ENCODE data around the gene FNBP1L.
"Not testable (repeated sequence)": the region's sequence is repeated elsewhere in the genome, so short reads cannot be mapped to it uniquely, and the experiment has no call there.

Gene FNBP1L

GRCh38 chr1:93532780-93533378, 85.0 kb downstream of the FNBP1L start:
- DNase-seq (ENCODE audit: low read depth), result no peak

DNA sequence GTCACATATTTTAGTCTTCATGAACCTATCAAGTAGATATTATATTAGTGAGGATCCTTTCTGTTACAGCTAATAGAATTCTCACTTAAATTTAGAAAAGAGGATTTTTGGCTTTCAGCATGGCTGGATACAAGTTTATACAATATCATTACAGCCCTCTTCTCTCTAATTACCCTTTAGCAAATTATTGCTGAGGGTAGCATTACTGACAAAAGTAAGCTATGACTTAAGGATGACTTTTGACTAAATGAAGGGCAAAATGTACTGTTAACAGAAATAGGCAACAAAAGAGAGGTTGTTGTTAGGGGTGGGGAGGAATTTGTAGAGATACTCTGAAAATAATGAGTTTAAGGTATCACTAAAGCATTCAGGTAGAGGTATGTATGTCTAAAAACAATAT, 85.8 kb downstream of the FNBP1L start:
- no peak for DNase-seq (ENCODE audit: low read depth)

DNA sequence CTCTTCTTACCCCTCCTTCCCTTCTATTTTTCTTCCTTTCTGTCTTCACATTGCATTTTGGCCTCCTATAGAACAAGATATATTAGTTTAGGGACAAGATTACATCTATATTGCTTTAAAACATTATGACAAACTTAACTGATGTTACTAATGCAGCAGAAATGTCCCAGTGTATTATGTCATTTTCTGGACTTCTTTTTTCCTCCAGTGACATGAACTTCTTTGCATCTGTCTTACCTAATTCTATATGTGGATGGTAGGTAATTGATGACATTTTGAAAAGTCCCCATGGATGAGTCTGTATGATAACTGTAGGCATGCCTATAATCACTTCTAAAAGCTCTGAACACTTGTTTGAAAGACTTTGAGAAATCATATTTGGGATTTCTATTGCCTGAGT, 89.5 kb downstream of the FNBP1L start:
- DNase-seq (ENCODE audit: low read depth), result no peak

GRCh38 chr1:93537924-93538323, 90.0 kb downstream of the FNBP1L start:
- DNase-seq (ENCODE audit: low read depth), result no peak

GRCh38 chr1:93541045-93541444, 93.1 kb downstream of the FNBP1L start:
- no peak for DNase-seq (ENCODE audit: low read depth)

- DNase-seq (ENCODE audit: low read depth), result no peak
These were observed 94.5 kb downstream of the FNBP1L start for GRCh38 chr1:93542398-93542797.

DNA sequence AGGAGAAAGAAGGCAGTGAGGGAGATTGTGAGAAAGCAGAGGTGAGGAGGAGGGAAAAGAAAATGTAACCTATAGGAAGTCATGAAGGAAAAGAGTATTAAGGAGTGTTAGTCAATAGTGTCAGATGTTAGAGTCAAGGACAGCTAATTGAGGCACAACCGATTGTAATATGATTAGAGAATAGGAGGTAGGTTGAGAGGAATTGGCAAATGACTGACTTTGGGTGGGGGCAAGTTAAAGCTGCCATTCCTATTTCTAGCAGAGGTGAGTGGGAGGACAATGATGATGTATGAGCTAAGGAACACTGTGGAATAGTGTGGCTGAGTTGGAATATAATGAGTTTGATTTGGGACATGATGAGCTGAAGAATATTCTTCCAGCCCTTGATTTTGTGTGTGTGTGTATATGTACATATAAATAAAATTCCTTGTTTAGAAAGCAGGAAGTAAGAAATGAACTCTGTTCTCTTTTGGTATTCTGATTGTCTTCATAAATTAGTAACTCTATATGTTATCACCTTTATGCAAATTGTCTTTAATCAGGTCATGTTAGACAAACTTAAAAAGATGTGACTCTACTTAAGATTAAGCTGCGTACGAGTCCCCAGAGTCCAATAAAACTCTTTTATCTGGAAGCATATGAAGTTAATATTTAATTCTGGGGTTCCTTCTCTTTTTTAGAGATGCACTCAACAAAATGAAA, 98.4 kb downstream of the FNBP1L start:
- no peak for DNase-seq (ENCODE audit: low read depth)

DNA sequence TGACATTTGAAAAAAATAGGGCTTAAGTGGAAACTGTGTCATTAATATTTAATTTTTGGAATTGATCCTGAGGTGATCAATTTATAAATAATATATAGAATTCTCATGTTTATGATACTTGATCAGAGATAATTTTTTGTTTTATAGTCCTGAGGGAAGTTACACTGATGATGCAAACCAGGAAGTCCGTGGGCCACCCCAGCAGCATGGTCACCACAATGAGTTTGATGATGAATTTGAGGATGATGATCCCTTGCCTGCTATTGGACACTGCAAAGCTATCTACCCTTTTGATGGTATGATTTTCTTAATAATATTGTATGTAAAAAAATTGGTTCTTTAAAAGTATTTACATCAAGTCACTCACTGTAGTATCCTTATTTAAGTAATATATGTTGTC, 101.2 kb downstream of the FNBP1L start:
- DNase-seq (ENCODE audit: low read depth), result no peak

DNA sequence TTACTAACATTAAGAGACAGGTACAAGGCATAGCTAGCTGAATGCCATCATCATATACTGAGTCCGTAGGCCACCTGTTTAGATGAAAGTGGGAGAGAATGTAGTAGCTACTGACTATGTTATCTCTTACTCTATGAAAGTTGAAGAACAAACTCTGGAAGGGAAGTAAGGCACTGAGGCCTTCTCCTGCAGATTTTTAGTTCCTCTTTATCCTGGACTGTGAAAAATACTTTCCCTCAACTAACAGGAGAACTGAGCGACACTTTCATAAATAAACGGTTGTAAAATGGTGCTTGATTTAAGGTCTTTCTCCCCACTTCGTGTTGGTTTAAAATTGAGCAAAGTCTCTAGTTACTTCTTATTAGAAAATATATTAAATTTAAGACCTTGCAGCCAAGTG, 101.9 kb downstream of the FNBP1L start:
- no peak for DNase-seq (ENCODE audit: low read depth)

- DNase-seq (ENCODE audit: low read depth), result no peak
These were observed 105.0 kb downstream of the FNBP1L start for GRCh38 chr1:93552741-93553455.

- not testable (repeated sequence) for DNase-seq (ENCODE audit: low read depth)
These were observed 106.1 kb downstream of the FNBP1L start for GRCh38 chr1:93553886-93554490.

- no peak for DNase-seq (ENCODE audit: low read depth)
These were observed 107.3 kb downstream of the FNBP1L start for GRCh38 chr1:93554883-93555872.

GRCh38 chr1:93556291-93556690, 108.4 kb downstream of the FNBP1L start:
- no peak for DNase-seq (ENCODE audit: low read depth)

DNA sequence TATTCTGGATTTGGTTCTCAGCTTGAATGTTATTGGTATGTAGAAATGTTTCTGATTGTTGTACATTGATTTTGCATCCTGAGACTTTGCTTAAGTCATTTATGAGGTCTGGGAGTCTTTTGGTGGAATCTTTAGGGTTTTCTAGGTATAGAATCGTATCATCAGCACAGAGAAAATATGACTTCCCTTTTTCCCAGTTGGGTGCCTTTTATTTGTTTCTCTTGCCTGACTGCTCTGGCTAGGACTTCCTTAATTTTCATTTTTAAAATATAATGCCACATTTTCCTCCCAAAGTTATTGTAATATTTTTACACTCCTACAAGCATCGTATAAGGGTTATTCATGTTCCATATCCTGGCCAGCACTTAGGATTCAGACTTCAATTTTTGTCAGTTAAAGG, 111.1 kb downstream of the FNBP1L start:
- no peak for DNase-seq (ENCODE audit: low read depth)

- no peak for DNase-seq (ENCODE audit: low read depth)
These were observed 111.8 kb downstream of the FNBP1L start for GRCh38 chr1:93559695-93560094.

- no peak for DNase-seq (ENCODE audit: low read depth)
These were observed 117.7 kb downstream of the FNBP1L start for GRCh38 chr1:93565496-93566206.

DNA sequence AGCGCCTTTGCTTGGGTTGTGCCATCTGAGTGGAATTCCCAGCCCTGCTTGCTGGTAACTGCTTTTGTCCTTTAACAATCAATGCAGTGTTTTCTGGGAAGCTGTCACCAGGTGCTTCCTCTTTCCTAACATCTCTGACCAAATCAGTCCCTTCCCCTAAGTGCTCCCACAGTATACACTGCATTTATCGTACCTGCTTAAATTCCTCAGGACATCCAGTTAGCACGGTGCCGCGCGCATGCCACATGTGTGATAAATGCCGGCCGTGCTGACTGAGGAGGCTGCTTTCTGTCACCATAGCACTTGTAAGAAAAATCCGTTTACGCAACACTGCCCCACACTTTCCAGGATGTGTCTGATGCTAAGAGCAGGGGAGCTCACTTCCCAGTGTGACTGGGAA, 118.3 kb downstream of the FNBP1L start:
- DNase-seq (ENCODE audit: low read depth), result no peak

DNA sequence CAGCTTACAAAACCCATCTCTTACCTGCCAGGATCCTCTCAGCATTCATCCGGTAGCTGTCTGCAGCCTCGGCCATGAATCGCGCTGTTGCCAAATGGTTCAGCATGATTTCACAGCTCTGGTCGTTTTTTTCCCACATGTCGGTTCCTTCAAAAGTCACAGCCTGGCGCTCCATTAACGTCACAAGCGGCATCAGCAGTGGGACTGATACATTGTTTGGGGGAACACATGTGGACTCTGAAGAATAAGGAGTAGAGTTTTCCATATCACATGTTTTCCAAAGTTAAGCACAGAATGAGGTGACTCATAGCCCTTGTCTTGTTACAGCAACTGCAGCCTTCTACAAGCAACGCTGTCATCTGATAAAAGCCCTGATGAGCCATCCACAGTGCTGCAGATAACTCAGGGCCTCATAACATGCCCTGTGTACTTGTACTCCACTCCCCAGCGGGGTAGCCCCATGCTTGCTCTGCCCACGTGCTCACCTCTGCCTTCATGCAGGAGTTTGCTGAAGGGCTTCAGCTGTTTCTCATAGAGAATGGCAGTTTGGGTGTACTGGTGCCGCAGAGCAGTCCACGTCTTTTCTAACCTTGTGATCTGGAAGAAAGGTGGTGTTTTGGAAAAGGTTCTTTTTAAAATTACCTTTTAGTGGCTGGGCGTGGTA, 119.5 kb downstream of the FNBP1L start:
- no peak for DNase-seq (ENCODE audit: low read depth)

- DNase-seq (ENCODE audit: low read depth), result no peak
These were observed 121.6 kb downstream of the FNBP1L start for GRCh38 chr1:93569489-93569888.

DNA sequence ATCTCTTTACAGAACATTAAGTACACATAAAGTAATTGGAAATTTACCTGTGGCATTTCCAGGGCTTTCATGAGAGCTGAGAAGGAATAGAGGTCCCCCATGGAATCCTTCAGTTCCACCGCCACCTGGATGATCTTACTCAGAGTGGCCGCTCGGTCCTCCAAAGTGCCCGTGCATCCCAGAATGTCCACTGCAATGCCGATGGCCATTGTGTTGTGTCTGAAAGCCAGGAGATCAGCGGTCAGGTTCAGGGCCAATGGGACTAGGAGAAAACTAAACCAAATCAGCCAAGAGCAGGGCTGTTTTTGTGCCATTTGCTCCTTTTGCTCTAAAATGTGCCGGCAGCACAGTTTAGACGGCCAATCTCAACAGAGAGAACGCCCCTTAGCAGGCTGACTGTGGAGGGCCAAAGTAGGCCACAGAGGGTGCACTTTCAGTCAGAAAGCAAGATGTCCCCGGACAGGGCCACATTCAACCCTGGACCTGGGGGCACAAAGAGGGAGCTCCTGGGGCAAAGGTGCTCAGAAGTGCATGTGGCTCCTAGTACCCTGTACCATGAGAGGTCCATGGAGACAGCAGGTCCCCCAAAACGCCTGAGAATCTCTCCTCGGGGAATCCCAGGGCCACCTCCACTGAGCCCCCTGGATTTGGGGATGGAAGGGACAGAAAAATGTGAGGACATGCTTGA, 123.8 kb downstream of the FNBP1L start:
- DNase-seq (ENCODE audit: low read depth), result no peak

Measured in activated T-cell treated with anti-CD3 and anti-CD28 coated beads for 1 hour (primary cell).